Karpas-422 (cell line): ENCODE data around the gene TMEM171. TPM values are rescaled to one million over a fixed set of nuclear protein-coding genes. Genes with fewer than 3 reads are reported as not detected.
A peak's percentile ranks its signal among the peaks of the same experiment; 100 is the strongest.

ENCODE experiments used
- DNase-seq: peaks from one replicate; pipeline ENCODE4 v3.0.0-alpha.2; 2015
- H2AFZ ChIP-seq: fragments of 200-600 bp; sonication (generic); 2 replicates; pipeline ENCODE4 v1.6.1; 2014; ENCODE audit warnings: antibody characterized with exemption, low read length, mixed read lengths
- H3K27ac ChIP-seq: fragments of 200-600 bp; sonication (generic); 2 replicates; pipeline ENCODE4 v1.5.1; 2014; ENCODE audit warnings: mild to moderate bottlenecking, low read length, moderate library complexity
- H3K27me3 ChIP-seq: fragments of 200-600 bp; sonication (generic); 2 replicates; pipeline ENCODE4 v1.6.1; 2014; ENCODE audit warnings: low read length, mixed read lengths
- H3K36me3 ChIP-seq: fragments of 200-600 bp; sonication (generic); 2 replicates; pipeline ENCODE4 v1.6.1; 2014; ENCODE audit warnings: low read length, mixed read lengths; ENCODE audit not compliant: insufficient read depth
- H3K4me1 ChIP-seq: fragments of 200-600 bp; sonication (generic); 2 replicates; pipeline ENCODE4 v1.6.1; 2014; ENCODE audit warnings: mild to moderate bottlenecking, low read length, mixed read lengths
- H3K4me2 ChIP-seq: fragments of 200-600 bp; sonication (generic); 2 replicates; pipeline ENCODE4 v1.6.1; 2014; ENCODE audit warnings: low read length, low read depth, mild to moderate bottlenecking; ENCODE audit not compliant: poor library complexity, severe bottlenecking
- H3K4me3 ChIP-seq: fragments of 200-600 bp; sonication (generic); 2 replicates; pipeline ENCODE4 v1.5.1; 2014; ENCODE audit warnings: mild to moderate bottlenecking, antibody characterized with exemption, low read length, mixed read lengths
- H3K79me2 ChIP-seq: fragments of 200-600 bp; sonication (generic); 2 replicates; pipeline ENCODE4 v1.6.1; 2014; ENCODE audit warnings: mild to moderate bottlenecking, low read length, mixed read lengths
- H3K9ac ChIP-seq: fragments of 200-600 bp; sonication (generic); 2 replicates; pipeline ENCODE4 v1.6.0; 2014; ENCODE audit warnings: low read length
- H3K9me2 ChIP-seq: fragments of 200-600 bp; sonication (generic), shearing (Covaris generic); replicated peaks from 2 replicates; pipeline ENCODE4 v1.6.0; 2014; ENCODE audit warnings: mild to moderate bottlenecking, low read length, moderate library complexity; ENCODE audit not compliant: insufficient read depth
- H3K9me3 ChIP-seq: fragments of 300-700, 200-600 bp; sonication (generic); 2 replicates; pipeline ENCODE4 v1.6.1; 2014; ENCODE audit warnings: low read length, mixed read lengths
- H4K20me1 ChIP-seq: fragments of 200-600 bp; sonication (generic); 2 replicates; pipeline ENCODE4 v1.6.1; 2014; ENCODE audit warnings: mild to moderate bottlenecking, antibody characterized with exemption, low read length, low read depth; ENCODE audit not compliant: insufficient read depth
- total RNA-seq: library from RNA; depleted of rRNA; stranded (reverse); fragments of >200 nt; shearing (Covaris generic); gene quantifications from 2 replicates; pipeline ENCODE4 v1.2.3, GENCODE V29; 2014; ENCODE audit warnings: low replicate concordance

TMEM171 gene
- total RNA-seq, 1 experiment from 2014 or later: not detected

DNA sequence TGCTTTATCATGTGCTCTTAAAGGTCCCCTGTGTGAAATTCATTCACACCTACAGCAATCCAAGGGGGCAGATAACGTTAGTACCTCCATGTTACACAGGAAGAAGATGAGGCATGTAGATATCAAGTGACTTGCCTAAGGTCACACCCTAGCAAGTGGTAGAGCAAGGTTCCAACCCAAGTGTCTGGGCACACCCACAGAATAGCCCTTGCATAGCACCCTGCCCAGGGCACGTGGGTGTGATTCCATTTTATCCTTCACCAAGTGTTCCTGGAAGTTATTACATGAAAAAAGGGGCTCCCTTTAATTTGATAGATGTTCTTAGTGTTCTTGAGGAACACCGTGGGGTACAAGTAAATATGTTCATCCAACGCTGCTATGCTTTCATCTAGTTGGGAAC, 4.9 kb downstream of the TMEM171 start:
- H3K4me1 ChIP-seq: peaks cover 16% of the 10 kb centered on the region
- H4K20me1 ChIP-seq: no peaks in the 10 kb centered on the region
- H3K36me3 ChIP-seq: no peaks in the 10 kb centered on the region
- no peaks in the 10 kb centered on the region for H3K9me3 ChIP-seq
- no peak overlapping the region for H3K4me2 ChIP-seq
- no peaks in the 10 kb centered on the region for H3K79me2 ChIP-seq
- H3K27me3 ChIP-seq: no peaks in the 10 kb centered on the region
- H3K9ac ChIP-seq: no peak overlapping the region
- H2AFZ ChIP-seq: no peak overlapping the region
- no peak overlapping the region for H3K27ac ChIP-seq
- H3K4me3 ChIP-seq: no peak overlapping the region
- DNase-seq: no peak
- H3K9me2 ChIP-seq: no peaks in the 10 kb centered on the region

DNA sequence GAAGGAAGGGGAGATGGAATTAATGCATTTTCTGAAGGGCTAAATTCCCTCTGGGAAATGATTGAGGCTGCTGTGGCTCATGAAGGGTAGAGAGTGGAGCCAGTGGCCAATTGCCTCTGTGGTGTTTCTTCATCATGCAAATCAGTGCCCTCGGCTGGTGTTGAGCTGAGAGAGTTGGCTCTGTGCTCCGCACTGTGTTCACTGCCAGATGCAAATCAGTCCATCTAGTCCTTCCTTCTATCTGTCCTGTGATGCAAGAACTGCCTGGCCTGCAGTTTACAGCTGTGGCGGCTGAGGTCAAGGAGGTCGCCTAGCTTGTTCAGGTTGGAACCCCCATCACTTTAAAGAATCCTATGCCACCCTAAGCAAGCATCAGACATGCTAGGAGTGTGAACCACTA, 6.0 kb downstream of the TMEM171 start:
- H3K4me2 ChIP-seq: peak overlapping the region; percentile 32

DNA sequence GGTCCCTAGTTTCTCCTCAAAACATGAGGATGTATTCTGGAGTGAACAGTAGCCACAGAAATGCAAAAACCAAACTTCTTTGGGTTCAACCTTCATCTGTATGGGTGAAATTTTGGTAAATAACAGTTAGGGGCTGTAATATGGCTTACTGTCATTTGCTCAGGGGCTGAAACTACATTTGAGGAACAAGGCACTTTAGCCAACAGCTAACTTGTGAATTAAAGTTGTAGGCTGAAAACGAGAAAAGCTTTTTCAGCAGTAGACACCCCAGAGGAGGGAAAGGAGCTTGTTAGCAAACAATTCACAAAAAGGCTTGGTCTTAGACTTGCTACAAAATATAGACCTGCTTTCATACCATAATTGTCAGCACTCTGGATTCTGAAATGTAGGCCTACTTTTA, 6.6 kb downstream of the TMEM171 start:
- Histone ChIP-seq H3K36me3 (no peaks in the 10 kb centered on the region), H3K27me3 (no peaks in the 10 kb centered on the region), H3K79me2 (no peaks in the 10 kb centered on the region), H3K9ac (no peak overlapping the region), H3K4me3 (no peak overlapping the region), H3K9me2 (no peaks in the 10 kb centered on the region), H4K20me1 (no peaks in the 10 kb centered on the region), H3K4me2 (peak overlapping the region; percentile 32), H2AFZ (no peak overlapping the region), H3K27ac (no peak overlapping the region), H3K4me1 (peaks cover 16% of the 10 kb centered on the region), H3K9me3 (no peaks in the 10 kb centered on the region)
- DNase-seq: no peak

More for the DNA sequence above, 6.0 kb downstream of the TMEM171 start:
- no peak overlapping the region; the same call in 1 of the 2 replicates for H3K9ac ChIP-seq
- H3K4me1 ChIP-seq: peaks cover 16% of the 10 kb centered on the region
- H3K27me3 ChIP-seq: no peaks in the 10 kb centered on the region
- 0 out of 2 replicates have a peak overlapping the region, but pooled peaks have one; percentile 39 for H2AFZ ChIP-seq
- H3K9me3 ChIP-seq: no peaks in the 10 kb centered on the region
- no peak overlapping the region for H3K27ac ChIP-seq
- no peaks in the 10 kb centered on the region for H4K20me1 ChIP-seq
- H3K9me2 ChIP-seq: no peaks in the 10 kb centered on the region
- no peaks in the 10 kb centered on the region for H3K36me3 ChIP-seq
- DNase-seq: peak; percentile 68
- H3K79me2 ChIP-seq: no peaks in the 10 kb centered on the region
- 0 out of 2 replicates have a peak overlapping the region, but pooled peaks have one; percentile 7 for H3K4me3 ChIP-seq

DNA sequence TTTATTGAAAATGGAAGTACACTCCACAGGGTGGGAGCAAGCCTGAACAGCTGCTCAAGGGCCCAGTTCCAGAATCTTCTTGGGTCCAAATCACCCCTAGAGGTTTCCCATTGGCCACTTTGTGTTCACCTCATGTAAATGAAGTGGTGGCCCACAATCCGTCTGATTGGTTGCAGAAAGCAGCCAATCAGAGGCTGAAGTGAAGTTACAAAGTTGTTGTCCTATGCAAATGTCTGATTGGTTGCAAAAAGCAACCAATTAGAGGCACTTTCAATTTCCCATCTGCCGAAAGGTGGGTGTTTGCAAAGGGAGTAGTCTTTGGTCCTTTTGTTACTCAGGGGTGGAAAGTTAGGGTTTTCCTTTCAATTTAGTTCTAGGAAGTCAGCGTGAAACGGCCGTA, 8.8 kb downstream of the TMEM171 start:
- no peak overlapping the region for H3K4me3 ChIP-seq
- H2AFZ ChIP-seq: no peak overlapping the region
- DNase-seq: no peak
- H3K27me3 ChIP-seq: no peaks in the 10 kb centered on the region
- H3K36me3 ChIP-seq: no peaks in the 10 kb centered on the region
- peaks cover 16% of the 10 kb centered on the region for H3K4me1 ChIP-seq
- H4K20me1 ChIP-seq: no peaks in the 10 kb centered on the region
- H3K9me2 ChIP-seq: no peaks in the 10 kb centered on the region
- no peak overlapping the region for H3K9ac ChIP-seq
- H3K4me2 ChIP-seq: no peak overlapping the region
- no peaks in the 10 kb centered on the region for H3K9me3 ChIP-seq
- H3K79me2 ChIP-seq: no peaks in the 10 kb centered on the region
- H3K27ac ChIP-seq: no peak overlapping the region

DNA sequence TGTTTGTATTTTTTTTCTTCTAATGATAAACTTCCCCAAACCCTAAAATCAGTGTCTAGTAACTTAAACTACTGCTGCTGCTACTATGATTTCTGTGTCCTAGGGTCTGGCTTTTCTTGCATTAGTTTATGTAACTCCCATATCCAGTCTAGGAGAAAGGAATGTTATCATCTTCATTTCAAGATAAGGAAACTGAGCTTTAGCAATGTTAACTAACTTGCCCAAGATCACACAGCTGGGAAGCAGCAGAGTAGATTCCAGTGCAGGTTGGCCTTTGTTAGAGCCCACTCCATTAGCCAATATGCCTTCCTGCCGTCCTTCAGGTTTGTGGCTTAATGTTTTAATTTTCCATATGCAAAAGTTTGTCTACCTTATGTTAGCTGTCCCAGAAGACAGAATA, 10.4 kb downstream of the TMEM171 start:
- no peak for DNase-seq
- H3K36me3 ChIP-seq: no peaks in the 10 kb centered on the region
- H3K4me2 ChIP-seq: no peak overlapping the region
- no peaks in the 10 kb centered on the region for H4K20me1 ChIP-seq
- H3K79me2 ChIP-seq: no peaks in the 10 kb centered on the region
- H2AFZ ChIP-seq: no peak overlapping the region
- no peaks in the 10 kb centered on the region for H3K9me3 ChIP-seq
- peaks cover 13% of the 10 kb centered on the region for H3K4me1 ChIP-seq
- H3K27me3 ChIP-seq: no peaks in the 10 kb centered on the region
- H3K27ac ChIP-seq: no peak overlapping the region
- H3K9me2 ChIP-seq: no peaks in the 10 kb centered on the region
- H3K9ac ChIP-seq: no peak overlapping the region
- H3K4me3 ChIP-seq: no peak overlapping the region

DNA sequence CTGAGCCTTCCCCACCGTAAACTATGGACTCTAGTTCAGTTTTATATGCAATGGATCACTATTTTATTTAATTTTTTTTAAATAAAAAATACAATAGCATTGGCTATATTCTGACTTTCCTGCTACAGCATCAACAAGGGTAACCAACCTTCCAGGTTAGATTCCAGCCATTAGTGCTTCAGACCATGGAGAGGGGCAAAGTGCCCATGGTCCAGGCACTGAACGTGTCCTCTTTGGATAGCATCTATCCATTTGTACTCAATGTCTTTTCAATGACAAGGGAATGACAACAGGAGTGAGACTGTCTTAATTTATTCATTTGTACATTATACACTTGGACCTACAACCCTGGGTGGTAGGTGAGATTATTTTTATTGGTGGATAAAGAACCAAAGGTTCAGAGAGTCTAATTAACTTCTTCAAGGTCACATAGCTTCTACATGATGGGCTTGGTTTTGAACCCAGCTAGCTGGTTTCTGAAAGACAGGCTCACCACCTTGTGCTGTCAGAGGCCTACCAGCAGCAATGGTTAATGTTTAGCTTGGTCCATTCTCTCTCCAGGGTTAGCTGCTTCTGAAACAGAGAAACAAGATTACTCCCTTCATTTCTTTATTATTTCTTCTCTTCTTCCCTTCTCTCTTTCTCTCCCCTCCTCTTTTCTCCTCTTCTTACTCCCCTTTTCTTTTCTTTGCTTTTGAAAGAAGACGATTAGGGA, 11.5 kb downstream of the TMEM171 start:
- no peak overlapping the region for H3K4me3 ChIP-seq
- no peaks in the 10 kb centered on the region for H3K27me3 ChIP-seq
- H3K27ac ChIP-seq: no peak overlapping the region
- H4K20me1 ChIP-seq: no peaks in the 10 kb centered on the region
- H2AFZ ChIP-seq: no peak overlapping the region
- DNase-seq: no peak
- H3K4me1 ChIP-seq: peaks cover 2% of the 10 kb centered on the region
- no peak overlapping the region for H3K9ac ChIP-seq
- H3K79me2 ChIP-seq: no peaks in the 10 kb centered on the region
- H3K36me3 ChIP-seq: no peaks in the 10 kb centered on the region
- H3K9me2 ChIP-seq: no peaks in the 10 kb centered on the region
- no peak overlapping the region for H3K4me2 ChIP-seq
- no peaks in the 10 kb centered on the region for H3K9me3 ChIP-seq

DNA sequence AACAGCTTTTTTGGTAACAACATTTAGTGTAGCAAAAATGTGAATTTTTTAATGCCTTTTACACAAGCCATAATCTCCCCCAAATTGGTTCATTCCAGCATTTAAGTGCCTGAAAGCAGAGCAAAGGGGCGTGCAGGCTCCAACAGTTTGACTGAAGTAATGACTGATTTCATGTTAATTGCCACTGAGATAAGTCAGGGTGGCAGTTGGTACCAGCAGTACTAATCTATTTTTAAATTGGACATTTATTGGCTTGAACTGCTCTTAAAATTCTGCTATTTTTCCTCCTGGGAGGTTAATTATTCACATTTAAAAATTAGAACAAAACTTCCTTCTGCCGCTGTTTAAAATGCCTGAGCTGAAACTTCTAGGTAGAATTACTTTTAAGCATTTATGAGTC, 12.4 kb downstream of the TMEM171 start:
- H4K20me1 ChIP-seq: no peaks in the 10 kb centered on the region
- no peaks in the 10 kb centered on the region for H3K9me2 ChIP-seq
- H2AFZ ChIP-seq: no peak overlapping the region
- H3K27me3 ChIP-seq: no peaks in the 10 kb centered on the region
- H3K9ac ChIP-seq: no peak overlapping the region
- DNase-seq: no peak
- H3K4me2 ChIP-seq: no peak overlapping the region
- H3K36me3 ChIP-seq: no peaks in the 10 kb centered on the region
- no peak overlapping the region for H3K4me3 ChIP-seq
- no peaks in the 10 kb centered on the region for H3K79me2 ChIP-seq
- H3K4me1 ChIP-seq: no peaks in the 10 kb centered on the region
- H3K9me3 ChIP-seq: no peaks in the 10 kb centered on the region
- H3K27ac ChIP-seq: no peak overlapping the region

DNA sequence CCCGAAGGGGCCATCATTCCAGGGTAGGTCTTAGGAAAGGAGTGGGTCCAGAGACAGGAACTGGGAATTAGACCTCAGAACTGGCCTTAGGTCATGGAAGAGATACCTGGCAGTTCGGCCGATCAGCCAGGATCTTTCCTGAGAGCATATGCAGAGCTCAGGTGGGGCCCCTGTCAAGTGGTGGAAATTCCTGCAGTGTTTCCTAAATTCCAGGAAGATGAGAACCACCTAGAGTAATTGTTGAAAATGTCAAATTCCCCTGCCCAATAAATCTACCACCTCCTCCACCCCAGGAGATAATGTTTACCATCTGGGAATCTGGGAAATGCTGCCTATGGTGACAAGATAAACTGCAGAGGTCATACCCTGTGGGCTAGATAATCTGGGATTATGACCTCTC, 14.6 kb downstream of the TMEM171 start:
- no peak for DNase-seq
- Histone ChIP-seq H3K79me2 (no peaks in the 10 kb centered on the region), H3K9me2 (no peaks in the 10 kb centered on the region), H3K36me3 (no peaks in the 10 kb centered on the region), H3K4me1 (no peaks in the 10 kb centered on the region), H2AFZ (no peak overlapping the region), H3K4me2 (no peak overlapping the region), H3K27ac (no peak overlapping the region), H3K9me3 (no peaks in the 10 kb centered on the region), H3K27me3 (no peaks in the 10 kb centered on the region), H3K4me3 (no peak overlapping the region), H4K20me1 (no peaks in the 10 kb centered on the region), H3K9ac (no peak overlapping the region)
